HuH-7 (cell line): Measurements from ENCODE around the gene FREY1.

Experiments used
- DNase-seq: peaks from one replicate; pipeline ENCODE4 v3.0.0; 2011; ENCODE audit warnings: low spot score

The FREY1 gene

DNA sequence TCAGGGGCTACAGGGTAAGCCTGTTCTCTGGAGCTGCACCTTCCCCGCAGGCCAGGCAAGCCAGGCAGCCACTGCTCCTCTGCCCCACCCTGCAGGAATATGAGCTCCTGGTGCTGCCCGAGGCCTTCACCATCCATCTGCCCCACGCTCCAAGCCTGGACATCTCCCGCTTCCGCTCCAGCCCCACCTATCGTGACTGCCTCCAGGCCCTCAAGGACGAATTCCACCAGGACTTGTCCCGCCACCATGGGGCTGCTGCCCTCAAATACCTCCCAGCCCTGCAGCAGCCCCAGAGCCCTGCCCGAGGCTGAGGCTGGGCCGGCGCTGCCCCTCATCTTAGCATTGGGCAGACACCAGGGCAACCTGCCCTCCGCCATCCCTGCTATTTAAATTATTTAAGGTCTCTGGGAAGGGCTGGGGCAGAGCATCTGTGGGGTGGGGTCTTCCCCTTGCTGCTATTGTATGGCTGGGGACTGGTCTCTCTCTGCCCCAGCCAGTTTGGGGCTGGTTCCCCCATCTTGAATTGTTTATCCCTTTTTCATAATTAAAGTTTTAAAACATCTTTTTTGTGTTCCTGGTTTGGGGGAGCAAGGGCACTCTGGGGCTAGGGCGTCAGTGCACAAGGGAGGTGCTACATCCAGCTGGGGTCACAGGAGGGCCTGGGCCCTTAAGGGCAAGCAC, 21.6 kb upstream of the FREY1 start:
- DNase-seq, result no peak

DNA sequence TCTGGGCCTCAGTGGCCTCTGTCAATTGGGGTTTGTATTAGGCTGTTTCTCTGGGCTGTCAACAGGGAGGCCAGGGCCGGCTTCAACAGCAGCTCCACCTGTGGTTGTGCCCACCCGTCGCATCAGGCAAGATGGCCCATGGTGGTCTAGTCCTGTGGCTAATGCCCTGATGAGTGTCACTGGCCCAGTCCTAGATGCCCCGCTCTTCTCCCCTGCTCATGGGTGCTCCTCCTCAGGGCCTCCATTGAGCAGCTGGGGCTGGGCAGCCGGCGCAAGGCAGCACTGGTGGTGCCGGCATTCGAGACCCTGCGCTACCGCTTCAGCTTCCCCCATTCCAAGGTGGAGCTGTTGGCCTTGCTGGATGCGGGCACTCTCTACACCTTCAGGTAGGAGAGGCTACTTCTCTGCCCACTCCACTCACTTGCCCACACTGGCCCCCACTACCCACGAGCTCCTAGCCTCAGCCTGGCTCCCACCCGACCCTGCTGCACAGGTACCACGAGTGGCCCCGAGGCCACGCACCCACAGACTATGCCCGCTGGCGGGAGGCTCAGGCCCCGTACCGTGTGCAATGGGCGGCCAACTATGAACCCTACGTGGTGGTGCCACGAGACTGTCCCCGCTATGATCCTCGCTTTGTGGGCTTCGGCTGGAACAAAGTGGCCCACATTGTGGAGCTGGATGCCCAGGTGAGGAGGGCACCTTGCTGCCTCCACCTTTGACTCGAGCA, 20.8 kb upstream of the FREY1 start:
- no peak for DNase-seq

GRCh38 chr11:45927332-45927683, 20.2 kb upstream of the FREY1 start:
- no peak for DNase-seq

DNA sequence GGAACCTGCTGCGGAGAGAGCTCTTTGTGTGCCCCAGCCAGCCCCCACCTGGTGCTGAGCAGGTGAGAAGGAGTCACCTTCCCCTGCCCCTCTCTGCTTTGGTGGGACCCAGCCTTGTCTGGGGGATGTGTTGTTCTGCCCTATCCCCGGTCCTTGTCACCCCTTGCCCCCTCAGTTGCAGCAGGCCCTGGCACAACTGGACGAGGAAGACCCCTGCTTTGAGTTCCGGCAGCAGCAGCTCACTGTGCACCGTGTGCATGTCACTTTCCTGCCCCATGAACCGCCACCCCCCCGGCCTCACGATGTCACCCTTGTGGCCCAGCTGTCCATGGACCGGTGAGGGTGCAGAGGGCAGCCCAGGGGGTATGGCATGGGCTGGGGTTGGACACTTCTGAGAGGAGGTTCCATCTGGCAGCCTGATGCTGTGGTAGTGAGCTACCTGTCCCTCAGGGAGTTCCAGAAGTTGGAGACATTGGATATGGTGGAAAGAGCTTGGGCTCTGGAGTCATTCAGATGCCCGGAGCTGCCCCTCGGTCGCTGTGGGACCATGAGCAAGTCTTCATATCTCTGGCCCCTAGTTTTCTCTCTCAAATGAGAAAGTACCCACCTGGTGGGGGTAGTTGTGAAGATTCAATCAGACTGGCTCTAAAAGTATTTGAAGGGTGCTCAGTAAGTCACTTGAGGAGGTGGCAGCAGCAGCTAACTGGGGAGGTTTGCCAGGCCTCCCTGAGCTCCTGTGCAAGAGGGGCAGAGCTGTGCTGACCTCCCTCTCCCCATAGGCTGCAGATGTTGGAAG, 19.7 kb upstream of the FREY1 start:
- no peak for DNase-seq

- DNase-seq, result no peak
Measured at GRCh38 chr11:45926001-45926401, 18.9 kb upstream of the FREY1 start.

GRCh38 chr11:45925550-45925949, 18.5 kb upstream of the FREY1 start:
- DNase-seq, result no peak

GRCh38 chr11:45924927-45925326, 17.9 kb upstream of the FREY1 start:
- no peak for DNase-seq

- no peak for DNase-seq
Measured at GRCh38 chr11:45924036-45924915, 17.2 kb upstream of the FREY1 start.

- peak; percentile 85 for DNase-seq
Measured at GRCh38 chr11:45922425-45923082, 15.5 kb upstream of the FREY1 start, which contains the start of gene LARGE2. Gene LARGE2 (plus strand): TSS chr11:45922656. CDS start chr11:45922883, 227 bp downstream.

DNA sequence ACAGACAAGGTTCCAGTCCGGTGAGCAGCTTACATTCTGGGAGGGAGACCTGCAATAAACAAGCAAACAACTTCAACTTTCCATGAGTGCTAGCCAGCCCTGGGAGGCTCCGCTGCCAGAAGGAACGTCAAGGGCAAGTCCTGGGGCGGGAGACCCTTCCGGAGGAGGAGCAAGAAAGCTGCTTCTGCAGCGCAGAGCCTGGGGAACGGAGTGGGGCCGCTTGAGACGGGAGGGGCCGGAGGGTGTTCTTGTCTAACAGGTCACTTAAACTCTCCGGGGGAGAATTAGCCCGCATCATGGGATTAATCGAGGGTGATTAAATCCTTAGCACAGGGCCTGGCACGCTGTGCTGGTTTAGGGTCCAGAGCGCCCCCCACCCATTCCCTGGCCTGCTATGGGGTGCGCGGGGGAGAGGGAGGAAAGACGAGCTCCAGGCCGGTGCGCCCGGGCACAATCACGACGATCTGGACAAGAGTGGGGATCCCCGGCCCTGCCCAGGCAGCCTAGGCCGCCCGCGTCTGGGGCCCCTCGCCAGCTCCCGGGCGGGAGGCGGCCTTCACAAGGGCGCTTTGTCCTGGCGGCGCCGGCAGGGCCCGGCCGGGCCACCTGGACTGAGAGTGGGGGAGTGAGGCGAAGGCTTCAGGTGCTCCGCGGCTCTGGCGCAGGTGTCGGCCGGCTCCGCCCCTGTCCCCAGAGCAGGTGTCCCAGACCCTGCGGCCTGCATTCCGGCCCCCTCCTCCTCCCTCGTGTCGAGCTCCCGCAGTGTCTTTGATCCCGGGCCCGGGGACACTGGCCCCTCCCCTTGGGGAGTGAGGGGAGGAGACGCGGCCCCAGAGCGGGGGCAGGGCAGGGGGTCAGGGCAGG, 14.7 kb upstream of the FREY1 start:
- peak; percentile 73 for DNase-seq

DNA sequence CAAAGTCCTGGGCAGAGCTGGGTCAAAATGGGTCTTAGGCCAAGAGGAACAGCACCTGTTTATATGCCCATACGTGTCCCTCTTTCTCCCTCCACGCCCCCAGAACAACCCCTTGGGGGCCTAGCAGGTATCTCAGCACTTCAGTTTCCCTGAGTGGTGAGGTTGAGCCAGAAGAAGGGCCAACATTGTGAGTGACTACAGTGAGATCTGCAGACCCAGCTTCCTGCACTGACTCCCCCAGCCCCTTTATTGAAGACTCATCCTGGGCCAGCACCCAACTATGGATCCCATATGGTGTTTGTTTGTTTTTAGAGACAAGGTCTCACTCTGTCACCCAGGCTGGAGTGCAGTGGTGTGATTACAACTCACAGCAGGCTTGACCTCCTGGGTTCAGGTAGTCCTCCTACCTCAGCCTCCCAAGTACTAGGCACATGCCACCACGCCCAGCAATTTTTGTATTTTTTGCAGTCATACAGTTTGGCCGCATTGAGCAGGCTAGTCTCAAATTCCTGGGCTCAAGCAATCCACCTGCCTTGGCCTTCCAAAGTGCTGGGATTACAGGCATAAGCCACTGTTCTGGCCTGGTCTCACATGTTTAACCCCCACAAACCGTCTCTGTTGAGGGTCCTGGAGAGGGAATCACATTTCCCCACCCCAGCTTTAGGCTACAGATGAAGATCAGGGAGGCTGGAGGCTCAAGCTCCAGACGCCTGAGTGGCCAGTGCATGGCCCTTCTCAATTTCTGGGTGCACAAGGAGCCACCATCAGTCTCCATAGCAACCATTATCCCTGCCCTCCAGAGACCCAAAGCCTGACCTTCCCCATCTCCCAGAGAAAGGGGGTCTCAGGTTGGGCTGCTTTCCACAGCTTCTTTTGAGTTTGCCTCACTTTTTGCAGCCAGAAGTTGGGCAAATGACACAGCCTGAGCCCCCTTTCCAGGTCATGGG, 13.7 kb upstream of the FREY1 start:
- DNase-seq, result no peak

DNA sequence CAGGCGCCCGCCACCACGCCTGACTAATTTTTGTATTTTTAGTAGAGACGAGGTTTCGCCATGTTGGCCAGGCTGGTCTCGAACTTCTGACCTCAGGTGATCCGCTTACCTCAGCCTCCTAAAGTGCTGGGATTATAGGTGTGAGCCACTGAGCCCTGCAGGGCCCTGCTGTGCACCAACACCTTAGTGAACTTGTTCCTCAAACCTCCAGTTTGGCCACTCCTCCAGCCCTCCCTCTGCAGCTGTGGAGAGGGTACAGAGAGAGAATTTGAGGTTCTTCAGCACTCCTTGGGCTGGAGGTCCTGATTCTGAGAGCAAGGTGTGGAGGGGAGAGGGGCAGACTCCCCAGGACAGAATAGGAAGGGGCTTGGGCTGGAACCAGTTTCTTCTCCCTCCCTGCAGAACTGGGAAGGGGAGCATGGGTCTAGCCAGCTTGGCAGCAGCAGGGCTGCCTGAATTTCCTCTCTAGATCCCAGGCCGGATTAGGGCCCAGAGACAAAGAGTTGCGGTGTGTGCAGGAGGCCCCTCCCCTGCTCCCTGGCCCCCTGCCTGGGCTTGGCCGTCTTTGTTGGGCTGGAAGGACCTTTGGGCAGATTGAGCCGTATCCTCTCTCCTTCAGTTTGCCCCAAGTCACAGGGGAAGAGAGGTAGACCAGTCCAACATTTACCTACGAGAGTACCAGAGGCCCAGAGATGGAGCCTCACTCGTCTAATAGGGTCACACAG, 12.9 kb upstream of the FREY1 start:
- DNase-seq, result no peak

DNA sequence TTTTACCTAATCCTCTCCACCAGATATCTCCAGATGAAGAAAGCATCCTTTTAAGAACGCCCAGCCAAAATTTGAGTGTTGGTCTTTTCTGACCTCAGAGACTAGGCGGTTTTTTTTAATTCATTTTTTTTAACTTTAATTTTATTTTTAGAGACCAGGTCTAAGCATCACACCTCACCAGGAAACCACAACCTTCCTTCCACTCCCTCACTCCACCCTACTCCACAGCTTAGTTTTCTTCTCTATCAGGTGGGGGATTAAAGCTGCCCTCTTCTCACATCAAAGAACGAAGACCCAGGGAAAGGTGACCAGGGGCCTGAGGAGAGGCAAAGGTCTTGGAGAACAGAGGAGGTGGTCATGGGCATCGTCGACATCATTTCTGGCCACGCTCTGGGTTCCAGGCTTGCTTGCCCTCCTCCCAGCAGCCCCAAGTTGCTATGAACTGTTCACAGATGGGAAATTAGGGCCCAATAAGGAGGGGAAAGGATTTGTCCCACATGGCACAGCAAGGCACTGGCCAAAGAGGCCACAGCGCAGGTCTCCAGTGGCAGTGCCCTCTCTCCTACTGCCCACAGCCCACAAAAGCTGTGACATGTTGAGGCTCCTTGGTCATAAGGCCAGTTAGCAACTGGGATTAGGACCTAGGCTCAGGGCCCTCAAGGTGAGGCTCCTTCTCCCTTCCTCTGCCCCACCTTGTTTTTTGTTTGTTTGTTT, 12.0 kb upstream of the FREY1 start:
- no peak for DNase-seq

DNA sequence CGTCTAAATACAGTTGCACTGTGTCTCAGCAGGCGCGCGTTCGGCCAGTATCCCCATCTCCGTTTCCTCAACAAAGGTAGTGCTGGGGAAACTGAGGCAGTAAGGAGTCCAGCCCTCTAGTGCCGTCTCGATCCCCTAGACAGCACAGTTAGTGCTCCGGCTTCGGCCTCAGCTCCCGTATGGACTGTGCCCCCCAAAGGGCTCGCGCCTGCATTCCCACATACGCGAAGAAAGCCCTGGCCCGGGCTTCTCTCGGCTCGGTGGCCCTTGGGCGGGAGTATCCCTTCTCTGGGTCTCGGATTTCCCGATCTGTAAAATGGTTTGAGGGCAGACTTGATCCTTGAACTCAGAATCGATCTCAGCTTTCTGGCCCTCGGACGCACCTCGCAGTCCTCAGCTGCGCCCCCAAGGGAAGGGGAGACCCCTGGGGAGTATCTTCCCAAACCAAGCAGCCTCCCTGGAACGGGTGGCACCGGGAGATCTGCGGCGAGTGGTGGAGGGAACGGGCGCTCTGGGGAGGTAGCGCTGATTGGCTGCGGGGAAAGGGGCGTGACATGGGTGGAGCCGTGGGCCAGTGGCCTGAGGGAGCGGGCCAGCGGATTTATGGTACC, 11.4 kb upstream of the FREY1 start:
- DNase-seq, result peak; percentile 98

DNA sequence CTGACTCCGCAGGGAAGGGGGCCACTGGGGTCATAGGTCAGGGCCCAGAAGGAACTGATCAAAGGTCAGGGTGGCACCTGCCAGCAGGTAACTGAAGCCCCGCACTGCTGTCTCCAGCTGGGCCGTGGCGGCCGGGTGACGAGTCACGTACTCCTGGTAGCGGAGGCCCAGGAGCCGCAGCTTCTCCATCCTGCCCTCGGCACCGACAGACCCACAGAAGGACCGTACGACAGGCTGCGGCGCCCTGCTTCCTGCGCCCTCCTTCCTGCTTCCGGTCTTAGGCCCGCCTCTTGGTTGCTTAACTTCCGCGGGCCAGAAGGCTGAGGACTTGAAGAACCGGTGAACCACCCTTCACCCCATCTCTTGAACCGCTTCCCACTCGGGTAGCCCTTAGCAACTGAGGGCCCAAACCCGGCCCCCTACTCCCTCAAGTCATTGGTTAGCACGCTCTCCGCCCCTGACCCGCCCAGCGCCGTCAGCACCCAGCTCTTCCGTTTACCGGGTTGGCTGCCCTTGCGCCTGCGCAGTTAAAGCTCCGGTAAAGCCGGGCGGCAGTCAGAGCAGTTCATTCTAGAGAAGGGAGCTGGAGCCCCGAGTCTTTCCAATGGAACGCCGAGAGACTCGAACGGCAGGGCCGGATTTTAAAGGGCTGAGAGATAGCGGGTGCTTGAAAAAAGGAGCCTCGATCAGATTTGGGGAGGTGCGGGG, 10.7 kb upstream of the FREY1 start, which contains the start of gene PEX16:
PEX16 (minus strand) TSS at position 255 of the 708 bp plus-strand sequence; CDS start at position 189, 66 bp downstream.
- DNase-seq, result peak; percentile 99

DNA sequence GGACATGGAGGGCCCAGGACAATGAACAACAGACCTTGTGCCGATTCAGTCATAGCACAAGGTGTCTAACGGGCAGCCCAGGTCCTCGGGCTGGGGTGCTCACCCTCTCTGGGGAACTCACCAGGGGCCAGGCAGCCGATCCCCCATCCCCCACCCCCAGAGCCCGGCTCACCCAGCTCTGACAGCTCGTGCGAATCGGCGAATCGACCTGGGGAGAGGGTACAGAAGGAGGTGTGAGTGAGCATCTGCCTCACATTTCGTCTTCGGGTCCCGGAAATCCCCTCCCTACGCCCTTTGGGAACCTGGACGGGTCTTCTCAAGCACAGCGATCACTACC, 10.2 kb upstream of the FREY1 start:
- DNase-seq, result no peak

- DNase-seq, result no peak
Measured at GRCh38 chr11:45915446-45915845, 8.4 kb upstream of the FREY1 start.
